HEK293 (cell line): ENCODE measurements around the gene IBTK.

Experiments
- CTCF ChIA-PET: fragments of 350-600 bp; formaldehyde crosslinking; extraction: SDS; loops from one replicate; lab custom pipeline; 2021; ENCODE audit warnings: antibody characterized with exemption; lab: Yijun Ruan, JAX
- POLR2A ChIA-PET: fragments of 300-600 bp; formaldehyde crosslinking; extraction: SDS; loops from one replicate; lab custom pipeline; 2020; ENCODE audit warnings: antibody characterized with exemption, inconsistent platforms; lab: Yijun Ruan, JAX
- H3K27ac ChIP-seq: fragments of 200-500 bp; sonication (Bioruptor generic); 2 replicates; pipeline ENCODE4 v1.5.1; 2014; ENCODE audit warnings: low read depth, low read length, control low read depth, inconsistent platforms; ENCODE audit errors: extremely low read depth
- H3K36me3 ChIP-seq, 2 experiments: fragments of 200-500 bp in 1 of 2; sonication (Bioruptor generic) in 1 of 2; 1 replicate in 1 of 2; 2 replicates in 1 of 2; pipeline ENCODE4 v1.5.1; 2014 to 2017; ENCODE audit warnings: inconsistent platforms in 2 of 2, low read length in 2 of 2; ENCODE audit not compliant: control insufficient read depth in 2 of 2, insufficient read depth in 1 of 2
- H3K4me1 ChIP-seq: fragments of 200-500 bp; sonication (Bioruptor generic); 2 replicates; pipeline ENCODE4 v1.5.1; 2014; ENCODE audit warnings: mild to moderate bottlenecking, low read length, inconsistent platforms; ENCODE audit not compliant: control insufficient read depth, insufficient read depth
- H3K4me3 ChIP-seq: 2 replicates; pipeline ENCODE4 v1.5.1; 2011; ENCODE audit warnings: low read depth, mild to moderate bottlenecking, control low read depth, low read length, moderate library complexity
- H3K9me3 ChIP-seq: fragments of 200-500 bp; sonication (Bioruptor generic); 2 replicates; pipeline ENCODE4 v1.5.1; 2014; ENCODE audit warnings: low read depth, low read length, inconsistent platforms; ENCODE audit not compliant: control insufficient read depth, insufficient read depth
- FEZF1 ChIP-seq: fragments of 450-650 bp; formaldehyde crosslinking; IDR thresholded peaks from 2 replicates; pipeline ENCODE4 v1.5.1; 2016; ENCODE audit warnings: missing biosample characterization, missing genetic modification characterization
- OSR2 ChIP-seq: fragments of 450-650 bp; formaldehyde crosslinking; IDR thresholded peaks from 2 replicates; pipeline ENCODE4 v1.5.1; 2016; ENCODE audit warnings: missing biosample characterization, missing genetic modification characterization
- PRDM1 ChIP-seq: fragments of 450-650 bp; formaldehyde crosslinking; IDR thresholded peaks from 2 replicates; pipeline ENCODE4; 2016; ENCODE audit warnings: missing biosample characterization, missing genetic modification characterization
- SETDB1 ChIP-seq: IDR thresholded peaks from one replicate; pipeline ENCODE4 v1.6.1; 2017; ENCODE audit warnings: mild to moderate bottlenecking, low read length, moderate library complexity, mixed read lengths; ENCODE audit not compliant: insufficient read length
- TRIM28 ChIP-seq: IDR thresholded peaks from 2 replicates; pipeline ENCODE4 v1.6.1; 2011; ENCODE audit warnings: low read length, control low read depth, borderline replicate concordance
- ZFP37 ChIP-seq: fragments of 450-650 bp; formaldehyde crosslinking; IDR thresholded peaks from 2 replicates; pipeline ENCODE4 v1.5.1; 2016; ENCODE audit warnings: missing biosample characterization, missing genetic modification characterization
- ZNF175 ChIP-seq: fragments of 450-650 bp; formaldehyde crosslinking; IDR thresholded peaks from 2 replicates; pipeline ENCODE4 v1.5.1; 2016; ENCODE audit warnings: missing biosample characterization, missing genetic modification characterization
- ZNF184 ChIP-seq: fragments of 450-650 bp; IDR thresholded peaks from 2 replicates; pipeline ENCODE4 v1.5.1; 2018; ENCODE audit warnings: missing biosample characterization, mild to moderate bottlenecking, missing genetic modification characterization
- ZNF2 ChIP-seq: fragments of 450-650 bp; formaldehyde crosslinking; IDR thresholded peaks from 2 replicates; pipeline ENCODE4 v1.5.1; 2016; ENCODE audit warnings: missing biosample characterization, missing genetic modification characterization
- ZNF266 ChIP-seq: fragments of 450-650 bp; formaldehyde crosslinking; IDR thresholded peaks from 2 replicates; pipeline ENCODE4 v1.5.1; 2016; ENCODE audit warnings: missing biosample characterization, missing genetic modification characterization, low read depth
- ZNF366 ChIP-seq: fragments of 450-650 bp; formaldehyde crosslinking; conservative IDR thresholded peaks from 2 replicates; pipeline ENCODE4 v1.5.1; 2016; ENCODE audit warnings: missing biosample characterization, missing genetic modification characterization
- ZNF391 ChIP-seq: fragments of 450-650 bp; formaldehyde crosslinking; IDR thresholded peaks from 2 replicates; pipeline ENCODE4 v1.5.1; 2016; ENCODE audit warnings: low read depth, missing biosample characterization, missing genetic modification characterization, borderline replicate concordance
- ZNF426 ChIP-seq: fragments of 450-650 bp; formaldehyde crosslinking; IDR thresholded peaks from 2 replicates; pipeline ENCODE4 v1.5.1; 2017; ENCODE audit warnings: missing biosample characterization, missing genetic modification characterization, mild to moderate bottlenecking, inconsistent platforms, moderate library complexity
- ZNF529 ChIP-seq: fragments of 450-650 bp; formaldehyde crosslinking; IDR thresholded peaks from 2 replicates; pipeline ENCODE4 v1.5.1; 2017; ENCODE audit warnings: missing genetic modification characterization, missing biosample characterization; ENCODE audit not compliant: insufficient replicate concordance
- ZNF549 ChIP-seq: fragments of 450-650 bp; IDR thresholded peaks from 2 replicates; pipeline ENCODE4 v1.5.1; 2018; ENCODE audit warnings: missing biosample characterization, missing genetic modification characterization, mild to moderate bottlenecking, inconsistent platforms, moderate library complexity
- ZNF629 ChIP-seq: fragments of 450-650 bp; formaldehyde crosslinking; IDR thresholded peaks from 2 replicates; pipeline ENCODE4 v1.5.1; 2017; ENCODE audit warnings: missing biosample characterization, missing genetic modification characterization
- ZNF654 ChIP-seq: fragments of 450-650 bp; formaldehyde crosslinking; IDR thresholded peaks from 2 replicates; pipeline ENCODE4 v1.5.1; 2016; ENCODE audit warnings: low read depth, missing biosample characterization, missing genetic modification characterization
- ZNF660 ChIP-seq: fragments of 450-650 bp; IDR thresholded peaks from 2 replicates; pipeline ENCODE4 v1.5.1; 2018; ENCODE audit warnings: missing biosample characterization, mild to moderate bottlenecking, missing genetic modification characterization
- ZSCAN30 ChIP-seq: fragments of 450-650 bp; IDR thresholded peaks from 2 replicates; pipeline ENCODE4 v1.5.1; 2018; ENCODE audit warnings: missing biosample characterization, mild to moderate bottlenecking, missing genetic modification characterization, moderate library complexity
- ZSCAN4 ChIP-seq: fragments of 450-650 bp; formaldehyde crosslinking; IDR thresholded peaks from 2 replicates; pipeline ENCODE4 v1.5.1; 2017; ENCODE audit warnings: missing biosample characterization, missing genetic modification characterization
- TF ChIP-seq, protein P1 (sequence below): fragments of 450-650 bp; formaldehyde crosslinking; IDR thresholded peaks from 2 replicates; pipeline ENCODE4 v1.5.1; 2016; ENCODE audit warnings: missing biosample characterization, missing genetic modification characterization
- TF ChIP-seq, protein P2 (sequence below): fragments of 450-650 bp; formaldehyde crosslinking; conservative IDR thresholded peaks from 2 replicates; pipeline ENCODE4 v1.5.1; 2016; ENCODE audit warnings: low read depth, missing biosample characterization, missing genetic modification characterization

IBTK gene

GRCh38 chr6:82251942-82252341 lies 4.4 kb upstream of the IBTK start:
- POLR2A ChIA-PET = no interaction called here
- Histone ChIP-seq H3K27ac (no peak overlapping the region), H3K4me1 (no peaks in the 10 kb centered on the region; the same call in 1 of the 2 replicates), H3K4me3 (no peak overlapping the region), H3K9me3 (no peaks in the 10 kb centered on the region), H3K36me3 (no peaks in the 10 kb centered on the region)
- CTCF ChIA-PET = interaction anchor here (0.5 to 3.4 kb wide), 27 partner anchors 9 to 961 kb away, joined by 3 to 39 read pairs (median 4); partner anchors contain the start of genes DOP1A and UBE3D
- TF ChIP-seq ZNF391 (tag by site-specific recombination) (no peak), ZNF175 (no peak), ZSCAN30 (tag by site-specific recombination) (0 out of 2 replicates have a peak, but pooled peaks have one; percentile 31), ZNF654 (peak; percentile 95), ZNF549 (tag by site-specific recombination) (no peak)
- TF ChIP-seq, protein P1, sequence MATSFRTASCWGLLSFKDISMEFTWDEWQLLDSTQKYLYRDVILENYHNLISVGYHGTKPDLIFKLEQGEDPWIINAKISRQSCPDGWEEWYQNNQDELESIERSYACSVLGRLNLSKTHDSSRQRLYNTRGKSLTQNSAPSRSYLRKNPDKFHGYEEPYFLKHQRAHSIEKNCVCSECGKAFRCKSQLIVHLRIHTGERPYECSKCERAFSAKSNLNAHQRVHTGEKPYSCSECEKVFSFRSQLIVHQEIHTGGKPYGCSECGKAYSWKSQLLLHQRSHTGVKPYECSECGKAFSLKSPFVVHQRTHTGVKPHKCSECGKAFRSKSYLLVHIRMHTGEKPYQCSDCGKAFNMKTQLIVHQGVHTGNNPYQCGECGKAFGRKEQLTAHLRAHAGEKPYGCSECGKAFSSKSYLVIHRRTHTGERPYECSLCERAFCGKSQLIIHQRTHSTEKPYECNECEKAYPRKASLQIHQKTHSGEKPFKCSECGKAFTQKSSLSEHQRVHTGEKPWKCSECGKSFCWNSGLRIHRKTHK = no peak
- TF ChIP-seq, protein P2, sequence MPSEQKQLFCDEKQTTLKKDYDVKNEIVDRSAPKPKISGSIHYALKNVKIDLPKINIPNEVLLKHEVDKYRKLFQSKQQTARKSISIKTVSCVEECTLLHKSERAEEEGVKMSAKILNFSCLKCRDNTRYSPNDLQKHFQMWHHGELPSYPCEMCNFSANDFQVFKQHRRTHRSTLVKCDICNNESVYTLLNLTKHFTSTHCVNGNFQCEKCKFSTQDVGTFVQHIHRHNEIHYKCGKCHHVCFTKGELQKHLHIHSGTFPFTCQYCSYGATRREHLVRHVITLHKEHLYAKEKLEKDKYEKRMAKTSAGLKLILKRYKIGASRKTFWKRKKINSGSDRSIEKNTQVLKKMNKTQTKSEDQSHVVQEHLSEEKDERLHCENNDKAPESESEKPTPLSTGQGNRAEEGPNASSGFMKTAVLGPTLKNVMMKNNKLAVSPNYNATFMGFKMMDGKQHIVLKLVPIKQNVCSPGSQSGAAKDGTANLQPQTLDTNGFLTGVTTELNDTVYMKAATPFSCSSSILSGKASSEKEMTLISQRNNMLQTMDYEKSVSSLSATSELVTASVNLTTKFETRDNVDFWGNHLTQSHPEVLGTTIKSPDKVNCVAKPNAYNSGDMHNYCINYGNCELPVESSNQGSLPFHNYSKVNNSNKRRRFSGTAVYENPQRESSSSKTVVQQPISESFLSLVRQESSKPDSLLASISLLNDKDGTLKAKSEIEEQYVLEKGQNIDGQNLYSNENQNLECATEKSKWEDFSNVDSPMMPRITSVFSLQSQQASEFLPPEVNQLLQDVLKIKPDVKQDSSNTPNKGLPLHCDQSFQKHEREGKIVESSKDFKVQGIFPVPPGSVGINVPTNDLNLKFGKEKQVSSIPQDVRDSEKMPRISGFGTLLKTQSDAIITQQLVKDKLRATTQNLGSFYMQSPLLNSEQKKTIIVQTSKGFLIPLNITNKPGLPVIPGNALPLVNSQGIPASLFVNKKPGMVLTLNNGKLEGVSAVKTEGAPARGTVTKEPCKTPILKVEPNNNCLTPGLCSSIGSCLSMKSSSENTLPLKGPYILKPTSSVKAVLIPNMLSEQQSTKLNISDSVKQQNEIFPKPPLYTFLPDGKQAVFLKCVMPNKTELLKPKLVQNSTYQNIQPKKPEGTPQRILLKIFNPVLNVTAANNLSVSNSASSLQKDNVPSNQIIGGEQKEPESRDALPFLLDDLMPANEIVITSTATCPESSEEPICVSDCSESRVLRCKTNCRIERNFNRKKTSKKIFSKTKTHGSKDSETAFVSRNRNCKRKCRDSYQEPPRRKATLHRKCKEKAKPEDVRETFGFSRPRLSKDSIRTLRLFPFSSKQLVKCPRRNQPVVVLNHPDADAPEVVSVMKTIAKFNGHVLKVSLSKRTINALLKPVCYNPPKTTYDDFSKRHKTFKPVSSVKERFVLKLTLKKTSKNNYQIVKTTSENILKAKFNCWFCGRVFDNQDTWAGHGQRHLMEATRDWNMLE (tag by site-specific recombination) = no peak; the same call in 1 of the 2 replicates

GRCh38 chr6:82249381-82250253 lies 2.1 kb upstream of the IBTK start:
- Histone ChIP-seq H3K27ac (no peak overlapping the region), H3K4me3 (no peak overlapping the region), H3K4me1 (peaks cover 10% of the 10 kb centered on the region; the same call in 1 of the 2 replicates), H3K9me3 (no peaks in the 10 kb centered on the region), H3K36me3 (peaks cover 0 to 6% of the 10 kb centered on the region in 2 experiments; a peak in 2 of 3 replicates)
- ChIA-PET POLR2A (interaction anchor here (0.6 kb wide), 3 partner anchors 437 to 817 kb away, joined by 3 to 4 read pairs (median 3); no protein-coding TSS in a partner anchor), CTCF (interaction anchor here (1.3 to 3.8 kb wide), 3 partner anchors 806 to 816 kb away, joined by 5 to 19 read pairs (median 11); partner anchors contain the start of gene UBE3D)
- TF ChIP-seq ZNF426 (tag by site-specific recombination) = no peak
- no peak for TF ChIP-seq ZNF184 (tag by site-specific recombination)

DNA sequence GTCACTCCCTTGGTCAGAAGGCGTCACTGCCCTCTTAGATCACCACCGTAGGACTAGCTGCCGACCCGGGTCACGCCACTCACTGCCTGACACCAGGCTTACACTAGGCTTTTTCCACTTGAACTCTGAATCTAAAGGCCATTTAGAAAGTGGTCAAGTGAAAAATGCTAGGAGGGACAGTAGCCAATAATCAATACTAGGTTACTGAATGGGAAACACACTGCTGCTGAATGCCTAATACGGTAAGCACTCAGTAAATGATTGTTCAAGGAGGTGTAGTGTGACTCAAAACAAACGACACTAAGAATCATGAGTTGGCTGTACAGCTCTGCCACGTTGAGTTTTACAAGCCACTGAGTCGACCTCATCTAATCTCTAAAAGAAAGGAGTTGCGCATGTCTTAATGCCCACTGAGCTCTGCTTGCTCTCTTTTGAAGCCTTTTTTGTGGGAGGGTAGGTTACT lies 760 bp upstream of the IBTK start:
- Histone ChIP-seq H3K36me3 (peaks cover 0 to 14% of the 10 kb centered on the region in 2 experiments; a peak in 2 of 3 replicates), H3K4me3 (peak overlapping the region; percentile 78), H3K9me3 (no peaks in the 10 kb centered on the region), H3K4me1 (peaks cover 10% of the 10 kb centered on the region; the same call in 1 of the 2 replicates), H3K27ac (peak overlapping the region; percentile 84)
- CTCF ChIA-PET = interaction anchor here (1.1 to 3.8 kb wide), 5 partner anchors 14 to 1267 kb away, joined by 4 to 19 read pairs (median 5); partner anchors contain the start of gene UBE3D
- POLR2A ChIA-PET = interaction anchor here (1.0 to 1.6 kb wide), 2 partner anchors 809 to 820 kb away, joined by 3 to 5 read pairs; partner anchors contain the start of gene DOP1A
- TF ChIP-seq ZNF2 (tag by site-specific recombination) (0 out of 2 replicates have a peak, but pooled peaks have one; percentile 14), ZFP37 (peak; percentile 1; the same call in 1 of the 2 replicates), ZNF629 (tag by site-specific recombination) (peak; percentile 44; the same call in 1 of the 2 replicates), ZNF529 (tag by site-specific recombination) (no peak), ZNF660 (peak; percentile 31; the same call in 1 of the 2 replicates), ZNF266 (tag by site-specific recombination) (no peak), PRDM1 (tag by site-specific recombination) (peak; percentile 77), ZSCAN4 (no peak), FEZF1 (tag by site-specific recombination) (peak; percentile 71), SETDB1 (peak; percentile 39), ZNF366 (tag by site-specific recombination) (0 out of 2 replicates have a peak, but pooled peaks have one; percentile 23), TRIM28 (0 out of 2 replicates have a peak, but pooled peaks have one; percentile 54), OSR2 (peak; percentile 53)
